Common myeloid progenitor, CD34-positive (primary cell): ENCODE results near the gene IGSF22.

Experiments
- CTCF ChIA-PET: fragments of 350-600 bp; sonication (Branson Sonifier 250); formaldehyde crosslinking; loops from one replicate; lab custom pipeline; 2021; ENCODE audit warnings: antibody characterized with exemption; lab: Charles Lee
- POLR2A ChIA-PET: fragments of 350-600 bp; sonication (Branson Sonifier 250); formaldehyde crosslinking; loops from one replicate; lab custom pipeline; 2021; ENCODE audit warnings: antibody characterized with exemption; lab: Charles Lee
- DNase-seq, 3 donors: peaks; one replicate each; pipeline versions ENCODE4 v3.0.0 to v3.0.0-alpha.2; 2013
- H3K27ac ChIP-seq, 2 experiments: 1 replicate in 1 of 2; 2 replicates in 1 of 2; pipeline ENCODE4 v1.7.0; 2013; ENCODE audit warnings: inconsistent platforms in 2 of 2, low read length in 2 of 2, mild to moderate bottlenecking in 2 of 2, low read depth in 1 of 2, moderate library complexity in 1 of 2; ENCODE audit not compliant: severe bottlenecking in 2 of 2, insufficient read depth in 1 of 2, poor library complexity in 1 of 2
- H3K27me3 ChIP-seq, 5 experiments: replicated peaks in 2 of 5; 1 replicate in 3 of 5; 2 replicates in 2 of 5; pipeline versions ENCODE4 v1.6.1 to v1.7.0; 2013; ENCODE audit warnings: low read length in 4 of 5, mild to moderate bottlenecking in 2 of 5, moderate library complexity in 2 of 5, inconsistent platforms in 1 of 5; ENCODE audit not compliant: insufficient read depth in 5 of 5, control insufficient read depth in 4 of 5
- H3K36me3 ChIP-seq, 4 experiments: 1 replicate in 2 of 4; 2 replicates in 2 of 4; pipeline versions ENCODE4 v1.6.1 to v1.7.0; 2013; ENCODE audit warnings: low read length in 3 of 4, control low read depth in 1 of 4, mild to moderate bottlenecking in 1 of 4; ENCODE audit not compliant: control insufficient read depth in 4 of 4, insufficient read depth in 4 of 4
- H3K4me1 ChIP-seq, 4 experiments: 1 replicate in 3 of 4; 2 replicates in 1 of 4; pipeline versions ENCODE4 v1.6.1 to v1.7.1; 2013; ENCODE audit warnings: low read length in 3 of 4, mild to moderate bottlenecking in 3 of 4, control low read depth in 1 of 4, inconsistent platforms in 1 of 4, moderate library complexity in 1 of 4; ENCODE audit not compliant: control insufficient read depth in 4 of 4, insufficient read depth in 4 of 4; ENCODE audit errors: control extremely low read depth in 1 of 4
- H3K4me3 ChIP-seq, 7 experiments: 1 replicate in 4 of 7; 2 replicates in 3 of 7; pipeline versions ENCODE4 v1.5.1 to v1.7.0; 2013; ENCODE audit warnings: mild to moderate bottlenecking in 7 of 7, low read length in 6 of 7, moderate library complexity in 6 of 7, inconsistent platforms in 2 of 7, low read depth in 2 of 7, control low read depth in 1 of 7; ENCODE audit not compliant: insufficient read depth in 4 of 7, control insufficient read depth in 1 of 7; ENCODE audit errors: extremely low read depth in 1 of 7
- H3K9me3 ChIP-seq, 5 experiments: 1 replicate in 4 of 5; 2 replicates in 1 of 5; pipeline versions ENCODE4 v1.6.1 to v1.7.1; 2013; ENCODE audit warnings: low read length in 4 of 5, mild to moderate bottlenecking in 2 of 5, inconsistent platforms in 1 of 5, low read depth in 1 of 5, moderate library complexity in 1 of 5; ENCODE audit not compliant: control insufficient read depth in 4 of 5, insufficient read depth in 2 of 5; ENCODE audit errors: control extremely low read depth in 1 of 5
- WGBS: methylation state at CpG from one replicate; pipeline ENCODE4 v1.1.5; 2013; ENCODE audit not compliant: insufficient coverage; 5-methylcytosine and 5-hydroxymethylcytosine counted together

IGSF22 gene

GRCh38 chr11:18721561-18722292 lies 4.3 kb downstream of the IGSF22 start:
- WGBS, result 0% methylated on average over 29 of the region's 36 CpGs
- peaks cover 0 to 18% (median 14%) of the 10 kb centered on the region in 4 experiments for H3K4me1 ChIP-seq
- DNase-seq, result peak; percentile 62 to 70 (median 65)
- peaks cover 0 to 6% (median 0%) of the 10 kb centered on the region in 5 experiments for H3K27me3 ChIP-seq
- POLR2A ChIA-PET, result interaction anchor here (0.6 to 1.0 kb wide), 2 partner anchors 47 to 88 kb away, joined by 3 read pairs; partner anchors contain the start of gene SPTY2D1
- H3K36me3 ChIP-seq, result no peaks in the 10 kb centered on the region
- CTCF ChIA-PET, result interaction anchor here (0.6 to 4.2 kb wide), 28 partner anchors 9 to 1568 kb away, joined by 3 to 50 read pairs (median 4); partner anchors contain the start of genes SPTY2D1, TMEM86A and TSG101
- H3K4me3 ChIP-seq, result peak overlapping the region; percentile 38 to 88 (median 73)
- no peaks in the 10 kb centered on the region for H3K9me3 ChIP-seq
- no peak overlapping the region for H3K27ac ChIP-seq

GRCh38 chr11:18720808-18721560 lies 5.0 kb downstream of the IGSF22 start:
- H3K4me1 ChIP-seq, result peaks cover 0 to 18% (median 14%) of the 10 kb centered on the region in 4 experiments
- peaks cover 0 to 6% (median 0%) of the 10 kb centered on the region in 5 experiments for H3K27me3 ChIP-seq
- no peak overlapping the region for H3K27ac ChIP-seq
- no peaks in the 10 kb centered on the region for H3K9me3 ChIP-seq
- peak overlapping the region; percentile 38 to 88 (median 73) for H3K4me3 ChIP-seq
- peak; percentile 60 to 79 (median 76) for DNase-seq
- no peaks in the 10 kb centered on the region for H3K36me3 ChIP-seq
- ChIA-PET CTCF (interaction anchor here (0.8 to 4.2 kb wide), 15 partner anchors 8 to 637 kb away, joined by 3 to 50 read pairs (median 5); partner anchors contain the start of gene SPTY2D1), POLR2A (no interaction called here)
- 3% methylated on average over 34 of the region's 41 CpGs for WGBS

DNA sequence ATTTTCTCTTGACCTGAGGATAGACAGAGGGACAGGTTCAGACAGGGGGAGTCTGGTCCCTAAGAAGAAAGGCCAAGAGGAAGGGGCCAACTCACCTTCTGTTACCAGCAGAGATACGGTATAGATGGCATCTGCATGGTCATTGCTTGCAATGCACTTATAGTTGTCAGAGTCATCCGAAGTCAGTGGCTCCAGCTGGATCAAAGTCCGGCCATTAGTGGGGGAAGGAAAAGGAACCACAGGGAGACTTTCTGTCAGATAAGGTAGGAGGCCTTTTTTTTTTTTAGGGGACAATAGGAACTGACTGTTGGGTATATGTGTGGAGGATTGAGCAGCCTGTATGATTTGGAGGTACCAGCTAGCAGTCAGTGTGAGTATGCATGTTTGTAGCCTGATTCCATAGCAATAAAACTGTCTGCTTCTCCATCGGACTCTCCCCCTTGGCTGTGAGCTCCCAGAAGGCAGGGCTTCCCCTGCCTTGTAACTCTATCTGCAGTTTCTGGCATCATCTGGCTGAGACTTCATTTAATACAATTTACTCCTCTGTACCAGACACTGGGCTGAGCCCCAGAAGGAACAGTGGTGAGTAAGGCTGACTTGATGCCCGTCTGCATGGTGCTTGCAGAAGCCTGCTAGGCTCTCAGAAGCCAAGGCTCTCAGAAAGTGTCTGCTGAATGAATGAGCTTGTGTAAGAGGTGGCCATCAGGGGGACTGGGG lies 5.7 kb downstream of the IGSF22 start:
- peaks cover 0 to 9% (median 0%) of the 10 kb centered on the region in 5 experiments for H3K27me3 ChIP-seq
- H3K36me3 ChIP-seq, result no peaks in the 10 kb centered on the region
- H3K9me3 ChIP-seq, result no peaks in the 10 kb centered on the region
- ChIA-PET CTCF (interaction anchor here (0.9 to 4.2 kb wide), 5 partner anchors 8 to 180 kb away, joined by 3 to 50 read pairs (median 7); no protein-coding TSS in a partner anchor), POLR2A (interaction anchor here (0.6 kb wide), 1 partner anchor 1496 kb away, joined by 7 read pairs; no protein-coding TSS in a partner anchor)
- no peak overlapping the region for H3K27ac ChIP-seq
- WGBS, result 93% methylated on average over 5 of the region's 5 CpGs
- H3K4me3 ChIP-seq, result no peak overlapping the region
- H3K4me1 ChIP-seq, result peaks cover 0 to 18% (median 14%) of the 10 kb centered on the region in 4 experiments
- no peak for DNase-seq

DNA sequence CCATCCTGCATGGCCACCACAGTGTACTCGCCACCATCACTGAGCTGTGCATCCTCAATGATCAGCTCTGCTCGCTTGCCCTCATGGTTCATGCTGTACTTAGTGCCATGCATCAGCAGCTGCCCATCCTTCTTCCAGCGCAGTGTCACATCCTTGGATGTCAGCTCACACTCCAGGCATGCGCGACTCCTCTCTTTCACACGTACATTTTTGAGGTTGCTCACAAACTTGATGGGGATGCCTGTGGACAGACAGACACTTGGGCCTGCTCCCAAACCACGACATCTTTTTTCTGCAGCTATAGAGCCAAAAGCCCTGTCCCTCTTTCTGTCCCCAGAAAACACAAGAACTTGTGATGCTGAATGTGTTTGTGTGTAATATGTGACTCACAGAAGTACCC lies 10.5 kb downstream of the IGSF22 start:
- POLR2A ChIA-PET, result no interaction called here
- no peaks in the 10 kb centered on the region for H3K36me3 ChIP-seq
- H3K4me1 ChIP-seq, result no peaks in the 10 kb centered on the region
- peaks cover 0 to 9% (median 0%) of the 10 kb centered on the region in 5 experiments for H3K27me3 ChIP-seq
- H3K4me3 ChIP-seq, result no peak overlapping the region
- no peak for DNase-seq
- H3K27ac ChIP-seq, result no peak overlapping the region
- H3K9me3 ChIP-seq, result no peaks in the 10 kb centered on the region
- WGBS, result 80% methylated on average over 6 of the region's 7 CpGs
- CTCF ChIA-PET, result interaction anchor here (1.0 to 1.5 kb wide), 2 partner anchors 16 to 137 kb away, joined by 3 to 7 read pairs; no protein-coding TSS in a partner anchor

- no peaks in the 10 kb centered on the region for H3K4me1 ChIP-seq
- no peak overlapping the region for H3K27ac ChIP-seq
- H3K4me3 ChIP-seq, result no peak overlapping the region
- no peaks in the 10 kb centered on the region for H3K36me3 ChIP-seq
- DNase-seq, result no peak
- POLR2A ChIA-PET, result interaction anchor here (0.5 kb wide), 1 partner anchor 89 kb away, joined by 4 read pairs; no protein-coding TSS in a partner anchor
- H3K9me3 ChIP-seq, result no peaks in the 10 kb centered on the region
- CTCF ChIA-PET, result no interaction called here
- peaks cover 0 to 3% (median 0%) of the 10 kb centered on the region in 5 experiments for H3K27me3 ChIP-seq
- WGBS, result 92% methylated on average over 4 of the region's 10 CpGs
Observed at GRCh38 chr11:18714443-18714780, 11.6 kb downstream of the IGSF22 start.

DNA sequence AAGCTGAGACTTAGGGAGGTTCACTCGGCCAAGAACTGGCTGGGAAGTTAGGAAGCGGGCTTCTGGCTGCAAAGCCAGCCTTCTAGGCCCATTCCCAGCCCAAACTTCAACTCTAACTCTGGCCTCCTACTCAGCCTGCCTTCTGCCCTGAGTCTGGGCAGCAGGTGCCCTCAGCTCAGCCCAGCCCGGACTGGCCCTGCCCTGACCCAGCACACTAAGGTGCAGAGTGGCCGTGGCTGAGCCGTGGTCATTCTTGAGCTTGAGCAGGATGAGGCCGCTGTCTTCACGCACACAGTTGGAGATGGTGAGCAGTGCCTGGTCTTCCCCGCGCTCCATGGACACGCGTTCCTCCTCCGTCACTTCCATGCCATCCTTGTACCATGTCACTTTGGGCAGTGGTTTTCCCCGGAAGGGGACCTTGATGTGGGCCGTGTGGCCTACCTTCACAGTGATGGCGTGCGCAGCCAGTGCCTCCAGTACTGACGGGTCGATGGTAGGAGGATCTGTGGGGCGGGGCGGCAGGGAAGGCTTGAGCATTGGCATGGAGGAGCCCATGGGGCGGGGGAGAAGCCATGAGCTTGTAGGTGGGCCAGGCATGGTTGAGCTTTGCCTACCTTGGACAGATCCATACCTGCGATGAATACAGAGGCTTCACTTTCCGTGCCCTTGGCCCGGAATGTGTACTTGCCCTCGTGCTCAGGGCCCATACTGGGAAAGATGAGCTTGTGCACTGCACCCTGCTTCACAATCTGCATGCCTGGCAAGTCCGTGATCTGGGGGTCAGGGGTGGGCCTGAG lies 12.1 kb downstream of the IGSF22 start:
- no peak for DNase-seq
- 92% methylated on average over 22 of the region's 26 CpGs for WGBS
- H3K27ac ChIP-seq, result no peak overlapping the region
- no peaks in the 10 kb centered on the region for H3K4me1 ChIP-seq
- no peaks in the 10 kb centered on the region for H3K36me3 ChIP-seq
- H3K4me3 ChIP-seq, result no peak overlapping the region
- CTCF ChIA-PET, result interaction anchor here (1.2 kb wide), 1 partner anchor 9 kb away, joined by 3 read pairs; no protein-coding TSS in a partner anchor
- POLR2A ChIA-PET, result interaction anchor here (0.5 kb wide), 1 partner anchor 89 kb away, joined by 4 read pairs; no protein-coding TSS in a partner anchor
- H3K9me3 ChIP-seq, result no peaks in the 10 kb centered on the region
- peaks cover 0 to 3% (median 0%) of the 10 kb centered on the region in 5 experiments for H3K27me3 ChIP-seq
